Left lung (tissue), 10 donors: ENCODE data around the gene B3GALT6. TPM values are rescaled to one million over a fixed set of nuclear protein-coding genes. Genes with fewer than 3 reads are reported as not detected.
"Not testable (repeated sequence)": the region's sequence is repeated elsewhere in the genome, so short reads cannot be mapped to it uniquely, and the experiment has no call there.

Experiments
- ATAC-seq: fragments of 200-7000 bp; cut with Tn5 transposase; one replicate; pipeline ENCODE4 v1.9.1; 2020; ENCODE audit warnings: moderate library complexity
- DNase-seq, 4 donors: peaks; one replicate each; pipeline ENCODE4 v3.0.0-alpha.2; 2013 to 2020
- H3K27ac ChIP-seq, 2 donors: fragments of 200-600 bp; sonication (generic) in 1 of 2; one replicate each; pipeline versions ENCODE4 v1.5.0 to v1.8.0; 2020 to 2021
- H3K27me3 ChIP-seq, 2 donors: fragments of 200-600 bp; sonication (generic) in 1 of 2; one replicate each; pipeline versions ENCODE4 v1.5.0 to v1.8.0; 2020 to 2021
- H3K36me3 ChIP-seq, 2 donors: fragments of 200-600 bp; sonication (generic) in 1 of 2; one replicate each; pipeline versions ENCODE4 v1.5.0 to v1.8.0; 2020 to 2021
- H3K4me1 ChIP-seq, 2 donors: fragments of 200-600 bp; one replicate each; pipeline ENCODE4 v1.8.0; 2021
- H3K4me3 ChIP-seq, 2 donors: fragments of 200-600 bp; sonication (generic) in 1 of 2; one replicate each; pipeline versions ENCODE4 v1.5.0 to v1.8.0; 2020 to 2021; ENCODE audit warnings: mild to moderate bottlenecking in 1 of 2
- H3K9me3 ChIP-seq, 2 donors: fragments of 200-600 bp; sonication (generic) in 1 of 2; one replicate each; pipeline versions ENCODE4 v1.5.0 to v1.8.0; 2020 to 2021
- CTCF ChIP-seq, 2 donors: fragments of 200-600 bp; sonication (generic) in 1 of 2; IDR thresholded peaks; one replicate each; pipeline versions ENCODE4 v1.5.0 to v1.8.0; 2021; ENCODE audit warnings: antibody characterized with exemption in 2 of 2
- intact Hi-C, 2 donors: fragments of 100-400 bp; cut with DNase I; formaldehyde crosslinking; loops; one replicate each; pipeline versions ENCODE4 v1.11.2 to v1.14.2; 2022
- polyA plus RNA-seq, 6 donors: library from polyadenylated mRNA; unstranded; fragments of 120-200 nt; gene quantifications; one replicate each; pipeline ENCODE4 v1.2.1, GENCODE V29; 2013; ENCODE audit not compliant: insufficient read length in 6 of 6
- total RNA-seq, 2 donors: library from RNA; stranded (reverse); fragmentation: NEBNext Ultra II Directional; extraction: Animal tissue kit (Norgen Biotek cat#: 25700); gene quantifications; one replicate each; pipeline ENCODE4 v1.2.1, GENCODE V29; 2021
- donor health status: DM: no; HTN: yes; CAD: no.
- donor health status: DM: no; HTN: no; CAD: no.

The B3GALT6 gene
- total and polyA plus RNA-seq, 8 donors: 12.6 to 25.2 (median 17.8) TPM

GRCh38 chr1:1245178-1245816, 13.3 kb downstream of the B3GALT6 start:
- H3K4me1 ChIP-seq: peaks cover 0 to 11% of the 10 kb centered on the region in 2 donors
- DNase-seq (no peak), ATAC-seq (no peak)
- no peak for TF ChIP-seq CTCF (IDR thresholded peaks at IDR 0.05)
- intact Hi-C loops: loop anchor here in 1 of 2 donors (10.0 kb wide), 1 partner anchor 120 kb away; no protein-coding TSS in a partner anchor
- no peaks in the 10 kb centered on the region for H3K36me3 ChIP-seq
- H3K4me3 ChIP-seq: no peak overlapping the region
- H3K9me3 ChIP-seq: no peaks in the 10 kb centered on the region
- H3K27me3 ChIP-seq: peaks cover 16 to 67% of the 10 kb centered on the region in 2 donors
- no peak overlapping the region for H3K27ac ChIP-seq

GRCh38 chr1:1245817-1246576, 14.0 kb downstream of the B3GALT6 start:
- no peaks in the 10 kb centered on the region for H3K36me3 ChIP-seq
- DNase-seq: no peak
- intact Hi-C loops: loop anchor here in 1 of 2 donors (10.0 kb wide), 1 partner anchor 121 kb away; no protein-coding TSS in a partner anchor
- ATAC-seq: no peak
- H3K4me1 ChIP-seq: peaks cover 0 to 11% of the 10 kb centered on the region in 2 donors
- no peak overlapping the region for H3K27ac ChIP-seq
- H3K9me3 ChIP-seq: no peaks in the 10 kb centered on the region
- no peak overlapping the region for H3K4me3 ChIP-seq
- TF ChIP-seq CTCF (IDR thresholded peaks at IDR 0.05): no peak
- H3K27me3 ChIP-seq: peaks cover 16 to 60% of the 10 kb centered on the region in 2 donors

GRCh38 chr1:1246577-1247340, 14.7 kb downstream of the B3GALT6 start, which contains the start of gene C1QTNF12:
Gene C1QTNF12, minus strand, starts transcription at chr1:1246722. Its CDS starts 32 bp downstream, at chr1:1246690.
- H3K4me1 ChIP-seq: peaks cover 0 to 11% of the 10 kb centered on the region in 2 donors
- H3K4me3 ChIP-seq: no peak within 1 kb of the TSS
- no peak within 1 kb of the TSS for H3K27ac ChIP-seq
- DNase-seq (no peak), ATAC-seq (no peak)
- peaks cover 0 to 1% of the 10 kb centered on the region in 2 donors for H3K36me3 ChIP-seq
- intact Hi-C loops: loop anchor here in 1 of 2 donors (10.0 kb wide), 1 partner anchor 122 kb away; no protein-coding TSS in a partner anchor
- TF ChIP-seq CTCF (IDR thresholded peaks at IDR 0.05): no peak
- no peaks in the 10 kb centered on the region for H3K9me3 ChIP-seq
- peaks cover 16 to 53% of the 10 kb centered on the region in 2 donors for H3K27me3 ChIP-seq

- ATAC-seq (no peak), DNase-seq (no peak)
- H3K4me3 ChIP-seq: no peak overlapping the region
- peaks cover 16 to 51% of the 10 kb centered on the region in 2 donors for H3K27me3 ChIP-seq
- no peak for TF ChIP-seq CTCF (IDR thresholded peaks at IDR 0.05)
- intact Hi-C loops: loop anchor here in 1 of 2 donors (10.0 kb wide), 1 partner anchor 123 kb away; no protein-coding TSS in a partner anchor
- no peak overlapping the region for H3K27ac ChIP-seq
- peaks cover 0 to 11% of the 10 kb centered on the region in 2 donors for H3K4me1 ChIP-seq
- no peaks in the 10 kb centered on the region for H3K9me3 ChIP-seq
- H3K36me3 ChIP-seq: peaks cover 0 to 8% of the 10 kb centered on the region in 2 donors
Measured at GRCh38 chr1:1247341-1247913, 15.4 kb downstream of the B3GALT6 start.

GRCh38 chr1:1248009-1248913, 16.2 kb downstream of the B3GALT6 start:
- peaks cover 16 to 48% of the 10 kb centered on the region in 2 donors for H3K27me3 ChIP-seq
- intact Hi-C loops: loop anchor here in 1 of 2 donors (10.0 kb wide), 1 partner anchor 123 kb away; no protein-coding TSS in a partner anchor
- not testable (repeated sequence) for H3K4me3 ChIP-seq, ATAC-seq, H3K9me3 ChIP-seq, DNase-seq, H3K27ac ChIP-seq
- H3K36me3 ChIP-seq: peaks cover 0 to 16% of the 10 kb centered on the region in 2 donors
- peaks cover 0 to 11% of the 10 kb centered on the region in 2 donors for H3K4me1 ChIP-seq
